ENCODE results near the gene PTAFR. TPM values are rescaled to one million over a fixed set of nuclear protein-coding genes. Genes with fewer than 3 reads are reported as not detected.
A peak's percentile ranks its signal among the peaks of the same experiment; 100 is the strongest.

Gene PTAFR
- total and polyA plus RNA-seq, 2 experiments from 2014 or later = 0.09 TPM; not detected in 1

DNA sequence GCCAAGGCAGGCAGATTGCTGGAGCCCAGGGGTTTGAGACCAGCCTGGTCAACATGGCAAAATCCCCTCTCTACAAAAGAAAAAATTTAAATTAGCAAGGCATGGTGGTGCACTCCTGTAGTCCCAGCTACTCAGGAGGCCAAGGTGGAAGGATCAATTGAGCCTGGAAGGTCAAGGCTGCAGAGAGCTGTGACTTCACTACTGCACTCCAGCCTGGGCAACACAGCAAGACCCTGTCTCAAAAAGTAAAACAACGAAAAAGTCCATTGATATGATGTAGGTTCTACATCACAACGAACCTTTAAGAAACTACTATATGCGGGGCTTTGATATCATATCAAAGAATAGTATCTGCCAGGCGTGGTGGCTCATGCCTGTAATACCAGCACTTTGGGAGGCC is 20.9 kb downstream of the PTAFR start:
- no peaks in the 10 kb centered on the region for H3K36me3 ChIP-seq
- no peaks in the 10 kb centered on the region for H3K9me3 ChIP-seq (ENCODE audit: low read depth)

DNA sequence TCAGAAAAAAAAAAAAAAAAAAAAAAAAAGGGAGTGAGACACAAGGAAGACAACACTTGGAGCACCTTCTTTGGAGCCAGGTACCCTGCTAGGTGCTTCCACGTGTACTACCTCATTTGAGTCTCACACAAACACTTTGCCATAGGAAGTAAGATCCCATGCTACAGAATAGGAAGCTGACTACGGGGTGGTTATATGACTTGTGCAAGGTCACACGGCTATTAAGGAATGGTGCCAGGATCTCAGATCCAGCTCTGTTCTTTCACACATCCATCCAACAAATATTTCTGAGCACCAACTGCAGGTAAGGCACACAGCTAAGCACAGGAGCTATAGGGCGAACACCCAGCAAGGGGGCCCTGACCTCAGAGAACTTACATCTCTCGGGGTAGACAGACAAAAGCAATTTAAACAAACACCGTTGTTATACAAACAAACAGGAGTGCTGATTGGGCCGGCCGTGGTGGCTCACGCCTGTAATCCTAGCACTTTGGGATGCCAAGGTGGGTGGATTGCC is 22.4 kb downstream of the PTAFR start:
- Histone ChIP-seq H3K36me3 (no peaks in the 10 kb centered on the region), H3K27me3 (no peaks in the 10 kb centered on the region), H3K4me3 (no peak overlapping the region), H3K9me3 (ENCODE audit: low read depth) (no peaks in the 10 kb centered on the region), H3K4me1 (ENCODE audit: low read depth) (no peaks in the 10 kb centered on the region), H3K27ac (no peak overlapping the region)
- DNase-seq (ENCODE audit: low read depth in 1 of 2, low spot score in 1 of 2) = no peak
- TF ChIP-seq, protein P1, sequence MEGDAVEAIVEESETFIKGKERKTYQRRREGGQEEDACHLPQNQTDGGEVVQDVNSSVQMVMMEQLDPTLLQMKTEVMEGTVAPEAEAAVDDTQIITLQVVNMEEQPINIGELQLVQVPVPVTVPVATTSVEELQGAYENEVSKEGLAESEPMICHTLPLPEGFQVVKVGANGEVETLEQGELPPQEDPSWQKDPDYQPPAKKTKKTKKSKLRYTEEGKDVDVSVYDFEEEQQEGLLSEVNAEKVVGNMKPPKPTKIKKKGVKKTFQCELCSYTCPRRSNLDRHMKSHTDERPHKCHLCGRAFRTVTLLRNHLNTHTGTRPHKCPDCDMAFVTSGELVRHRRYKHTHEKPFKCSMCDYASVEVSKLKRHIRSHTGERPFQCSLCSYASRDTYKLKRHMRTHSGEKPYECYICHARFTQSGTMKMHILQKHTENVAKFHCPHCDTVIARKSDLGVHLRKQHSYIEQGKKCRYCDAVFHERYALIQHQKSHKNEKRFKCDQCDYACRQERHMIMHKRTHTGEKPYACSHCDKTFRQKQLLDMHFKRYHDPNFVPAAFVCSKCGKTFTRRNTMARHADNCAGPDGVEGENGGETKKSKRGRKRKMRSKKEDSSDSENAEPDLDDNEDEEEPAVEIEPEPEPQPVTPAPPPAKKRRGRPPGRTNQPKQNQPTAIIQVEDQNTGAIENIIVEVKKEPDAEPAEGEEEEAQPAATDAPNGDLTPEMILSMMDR (IDR thresholded peaks at IDR 0.05; ENCODE audit: low read depth, low read length) = no peak

More for the DNA sequence above, 20.9 kb downstream of the PTAFR start:
- TF ChIP-seq, protein P1 (IDR thresholded peaks at IDR 0.05; ENCODE audit: low read depth, low read length) = no peak
- no peak overlapping the region for H3K27ac ChIP-seq
- no peaks in the 10 kb centered on the region for H3K27me3 ChIP-seq
- no peak for DNase-seq (ENCODE audit: low read depth in 1 of 2, low spot score in 1 of 2)
- no peaks in the 10 kb centered on the region for H3K4me1 ChIP-seq (ENCODE audit: low read depth)
- no peak overlapping the region for H3K4me3 ChIP-seq

GRCh38 chr1:28150125-28150780 is 26.2 kb downstream of the PTAFR start:
- TF ChIP-seq, protein P1 (IDR thresholded peaks at IDR 0.05; ENCODE audit: low read depth, low read length) = no peak
- H3K4me3 ChIP-seq = no peak overlapping the region
- no peak for DNase-seq (ENCODE audit: low read depth in 1 of 2, low spot score in 1 of 2)
- H3K36me3 ChIP-seq = no peaks in the 10 kb centered on the region
- H3K4me1 ChIP-seq (ENCODE audit: low read depth) = no peaks in the 10 kb centered on the region
- H3K27ac ChIP-seq = no peak overlapping the region
- no peaks in the 10 kb centered on the region for H3K9me3 ChIP-seq (ENCODE audit: low read depth)
- no peaks in the 10 kb centered on the region for H3K27me3 ChIP-seq

GRCh38 chr1:28148880-28149195 is 27.7 kb downstream of the PTAFR start:
- H3K9me3 ChIP-seq (ENCODE audit: low read depth) = no peaks in the 10 kb centered on the region
- no peaks in the 10 kb centered on the region for H3K36me3 ChIP-seq
- no peak overlapping the region for H3K4me3 ChIP-seq
- H3K4me1 ChIP-seq (ENCODE audit: low read depth) = no peaks in the 10 kb centered on the region
- no peaks in the 10 kb centered on the region for H3K27me3 ChIP-seq
- H3K27ac ChIP-seq = no peak overlapping the region
- no peak for DNase-seq (ENCODE audit: low read depth in 1 of 2, low spot score in 1 of 2)
- TF ChIP-seq, protein P1 (IDR thresholded peaks at IDR 0.05; ENCODE audit: low read depth, low read length) = no peak

DNA sequence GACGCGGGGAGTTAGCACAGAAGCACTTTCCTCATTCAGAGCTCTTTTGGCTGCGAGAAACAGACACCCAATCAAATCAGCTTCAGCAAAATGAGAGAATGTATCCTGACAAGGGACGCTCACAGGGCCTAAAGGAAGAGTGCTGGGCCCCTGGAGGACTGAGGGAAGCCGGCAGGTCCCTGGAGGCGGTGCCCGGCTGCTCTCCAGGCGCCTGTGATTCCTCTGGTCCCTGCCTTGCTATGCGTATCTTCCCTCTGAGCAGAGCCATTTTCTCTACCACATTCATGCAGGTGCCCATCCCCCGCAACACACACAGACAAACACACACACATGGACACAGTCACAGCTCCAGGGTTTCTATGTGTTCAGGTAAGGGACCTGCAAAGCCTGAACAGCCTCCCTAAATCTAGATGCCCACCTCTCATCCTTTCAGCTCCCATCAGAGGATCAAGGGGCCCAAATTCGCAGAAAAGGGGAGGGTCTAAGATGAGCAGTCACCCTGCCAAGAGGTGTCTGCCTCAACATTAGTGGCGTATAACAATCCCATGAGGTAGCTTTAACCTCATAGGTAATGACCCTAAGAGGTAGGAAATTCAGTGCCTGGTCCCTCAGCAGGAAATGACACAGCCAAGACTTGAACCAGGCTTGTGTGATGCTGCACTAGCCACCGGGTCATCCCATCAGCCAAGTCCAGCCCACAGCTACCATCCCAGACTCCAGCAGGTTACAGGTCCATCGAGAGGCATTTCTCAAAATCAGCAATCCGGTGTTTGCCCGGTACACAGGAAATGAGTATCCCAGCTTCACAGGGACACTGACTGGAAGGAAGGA is 29.0 kb downstream of the PTAFR start:
- H3K27ac ChIP-seq = no peak overlapping the region
- H3K4me3 ChIP-seq = no peak overlapping the region
- TF ChIP-seq, protein P1 (IDR thresholded peaks at IDR 0.05; ENCODE audit: low read depth, low read length) = no peak
- H3K4me1 ChIP-seq (ENCODE audit: low read depth) = no peaks in the 10 kb centered on the region
- H3K36me3 ChIP-seq = no peaks in the 10 kb centered on the region
- no peaks in the 10 kb centered on the region for H3K9me3 ChIP-seq (ENCODE audit: low read depth)
- H3K27me3 ChIP-seq = no peaks in the 10 kb centered on the region
- DNase-seq (ENCODE audit: low read depth in 1 of 2, low spot score in 1 of 2) = peak in 1 of 2 donors; percentile 4

All from cardiac muscle cell (in vitro differentiated cells and primary cell).